Embryonic facial prominence (tissue), 1 donor: ENCODE data around the gene PITPNM3.

Experiments
- DNase-seq: peaks from one replicate; pipeline ENCODE4 v3.0.0-alpha.2; 2016; ENCODE audit errors: extremely low spot score

The PITPNM3 gene

DNA sequence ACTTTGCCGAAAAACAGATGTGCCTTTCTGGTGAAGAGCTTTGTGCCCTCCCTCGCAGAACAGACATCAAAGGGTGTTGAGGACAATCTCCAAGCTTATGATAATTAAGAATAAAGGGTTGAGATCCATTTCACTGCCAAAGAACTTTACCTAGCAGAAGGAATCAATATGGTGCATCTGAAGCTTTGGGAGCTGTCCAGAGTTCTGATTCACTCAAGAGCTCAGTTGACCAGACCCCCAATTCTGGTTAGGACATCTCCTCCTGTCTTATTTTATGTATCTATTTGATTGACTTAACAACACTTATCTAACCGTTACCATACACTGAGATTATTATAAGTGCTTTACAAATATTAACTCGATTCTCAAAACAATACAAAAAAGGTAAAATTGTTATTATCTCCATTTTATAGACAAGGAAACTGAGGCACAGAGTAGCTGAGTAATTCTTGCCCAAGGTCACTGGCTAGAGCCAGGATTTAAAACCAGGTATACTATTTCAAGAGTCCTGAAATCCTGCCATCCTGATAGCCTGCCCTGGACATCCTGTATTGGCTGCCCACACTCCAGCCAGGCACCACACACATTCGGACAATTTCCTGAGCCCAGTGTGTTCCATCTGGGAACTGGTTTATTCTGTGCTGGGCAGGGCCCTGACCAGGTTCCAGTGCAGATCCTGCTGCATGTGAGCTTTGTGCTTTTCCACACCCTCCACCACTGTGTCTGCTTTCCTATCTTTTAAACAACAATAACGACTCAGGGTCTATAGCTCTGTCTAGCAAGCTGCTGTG, 29.8 kb downstream of the PITPNM3 start:
- no peak for DNase-seq

DNA sequence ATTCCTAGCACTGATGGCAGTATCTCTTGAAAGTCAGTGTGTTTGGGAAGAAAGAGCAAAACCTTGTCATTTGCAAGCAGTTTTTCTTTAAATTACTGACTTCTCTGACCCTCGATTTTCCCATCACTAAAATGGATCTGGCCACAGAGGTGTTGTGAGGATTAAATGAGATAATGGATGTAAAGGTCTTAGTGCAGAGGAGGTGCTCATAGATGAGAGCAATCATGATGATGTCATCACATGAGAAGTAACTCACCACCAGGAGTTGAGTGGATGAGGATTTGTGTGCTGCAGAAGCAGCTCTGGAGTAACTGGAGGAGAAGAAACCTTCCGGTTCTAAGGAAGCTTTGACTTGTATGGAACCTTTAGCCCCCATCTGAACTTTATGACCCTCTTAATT, 30.6 kb downstream of the PITPNM3 start:
- no peak for DNase-seq

GRCh38 chr17:6525141-6525540, 31.2 kb downstream of the PITPNM3 start:
- DNase-seq, result no peak

DNA sequence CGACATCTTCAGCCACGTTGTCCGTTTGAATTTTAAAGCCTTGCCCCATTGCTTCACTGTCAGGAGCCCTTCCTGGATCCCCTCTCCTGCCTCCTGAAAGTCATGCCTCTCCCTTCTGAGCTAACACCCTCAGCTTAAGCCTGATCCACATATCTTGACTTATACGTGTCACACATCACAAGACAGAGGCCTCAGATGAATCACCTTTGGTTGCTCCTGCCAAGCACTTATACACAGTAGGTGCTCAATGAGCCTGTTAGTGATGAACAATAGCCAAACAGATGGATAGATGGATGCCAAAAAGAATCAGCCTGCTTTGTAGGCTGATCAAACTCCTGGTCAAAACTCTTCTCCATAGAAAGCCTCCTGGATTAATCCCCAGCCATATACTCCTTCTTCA, 31.8 kb downstream of the PITPNM3 start:
- no peak for DNase-seq

DNA sequence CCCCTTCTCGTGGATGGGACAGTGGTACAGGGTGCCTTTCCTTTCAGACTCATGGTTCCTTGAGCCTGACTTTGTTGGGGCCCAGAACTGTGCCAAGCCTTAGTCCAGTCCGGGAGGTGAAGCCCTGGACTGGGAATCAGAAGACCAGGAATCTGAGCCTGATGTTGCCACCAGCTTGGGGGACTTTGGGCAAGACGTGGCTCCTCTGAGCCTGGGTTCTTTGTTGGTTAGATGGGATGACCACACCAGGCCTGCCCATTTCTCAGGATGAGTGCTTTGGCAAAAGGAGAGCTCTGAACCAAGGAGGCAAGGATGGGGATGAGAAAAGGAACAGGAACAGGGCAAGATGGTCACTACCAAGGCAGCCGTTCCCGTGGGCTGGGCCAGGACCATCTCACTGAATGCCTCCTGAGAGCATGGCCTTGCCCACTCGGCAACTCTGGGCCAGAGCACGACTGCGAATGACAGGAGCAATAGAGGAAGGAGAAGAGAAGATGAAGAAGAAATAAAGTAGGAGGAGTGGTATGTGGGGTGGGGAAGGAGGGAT, 32.5 kb downstream of the PITPNM3 start:
- no peak for DNase-seq

- DNase-seq, result no peak
Measured at GRCh38 chr17:6523330-6523729, 33.0 kb downstream of the PITPNM3 start.

DNA sequence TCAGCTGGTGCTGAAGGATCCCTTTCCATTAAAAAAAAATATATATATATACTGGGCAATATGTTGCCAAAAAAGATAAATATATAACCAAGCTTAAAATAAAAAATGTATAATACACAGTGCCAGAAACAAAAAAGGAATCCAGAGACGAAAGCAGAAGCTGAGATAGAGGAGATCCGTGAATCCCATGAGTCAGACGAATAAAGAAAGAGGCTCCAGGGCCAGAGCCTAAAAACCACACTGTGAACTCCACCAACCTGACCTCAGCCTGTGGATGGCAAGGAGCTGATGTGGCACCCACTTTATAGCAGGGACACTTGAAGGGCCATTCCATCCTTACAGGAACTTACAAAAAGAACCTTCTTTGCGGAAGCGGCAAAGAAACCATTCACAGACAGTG, 34.8 kb downstream of the PITPNM3 start:
- no peak for DNase-seq

DNA sequence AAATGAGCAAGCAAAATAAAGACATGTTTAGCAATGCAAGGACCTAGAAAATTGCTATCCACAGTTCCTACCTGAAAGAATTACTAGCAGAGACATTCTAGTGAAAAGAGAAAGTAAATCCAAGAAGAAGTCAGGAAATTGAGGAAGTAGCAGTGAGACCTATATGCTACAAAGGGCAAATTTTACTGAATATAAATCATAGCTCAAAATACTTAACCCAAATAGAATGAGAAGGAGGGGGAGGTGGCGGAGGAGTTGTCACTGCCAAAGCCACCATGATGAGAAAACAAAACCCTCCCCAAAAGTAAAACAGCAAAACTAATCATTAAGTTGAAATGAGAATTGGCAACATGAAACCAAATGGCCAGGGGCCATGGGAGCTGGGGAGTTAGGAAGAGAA, 39.3 kb downstream of the PITPNM3 start:
- DNase-seq, result no peak

DNA sequence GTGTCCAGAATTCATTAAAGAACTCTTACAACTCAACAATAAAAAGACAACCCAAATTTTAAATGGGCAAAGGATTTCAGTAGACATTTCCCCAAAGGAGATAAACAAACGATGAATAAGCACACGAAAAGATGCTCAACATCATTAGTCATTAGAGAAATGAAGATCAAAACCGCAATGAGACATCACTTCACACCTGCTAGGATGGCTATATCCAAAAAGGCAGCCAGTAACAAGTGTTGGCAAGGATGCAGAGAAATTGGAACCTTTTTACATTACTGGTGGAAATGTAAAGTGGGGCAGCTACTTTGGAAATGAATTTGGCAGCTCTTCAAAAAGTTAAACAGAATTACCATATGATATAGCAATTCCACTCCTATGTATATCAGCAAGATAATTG, 42.0 kb downstream of the PITPNM3 start:
- DNase-seq, result no peak

- DNase-seq, result no peak
Measured at GRCh38 chr17:6512552-6512951, 43.8 kb downstream of the PITPNM3 start.

DNA sequence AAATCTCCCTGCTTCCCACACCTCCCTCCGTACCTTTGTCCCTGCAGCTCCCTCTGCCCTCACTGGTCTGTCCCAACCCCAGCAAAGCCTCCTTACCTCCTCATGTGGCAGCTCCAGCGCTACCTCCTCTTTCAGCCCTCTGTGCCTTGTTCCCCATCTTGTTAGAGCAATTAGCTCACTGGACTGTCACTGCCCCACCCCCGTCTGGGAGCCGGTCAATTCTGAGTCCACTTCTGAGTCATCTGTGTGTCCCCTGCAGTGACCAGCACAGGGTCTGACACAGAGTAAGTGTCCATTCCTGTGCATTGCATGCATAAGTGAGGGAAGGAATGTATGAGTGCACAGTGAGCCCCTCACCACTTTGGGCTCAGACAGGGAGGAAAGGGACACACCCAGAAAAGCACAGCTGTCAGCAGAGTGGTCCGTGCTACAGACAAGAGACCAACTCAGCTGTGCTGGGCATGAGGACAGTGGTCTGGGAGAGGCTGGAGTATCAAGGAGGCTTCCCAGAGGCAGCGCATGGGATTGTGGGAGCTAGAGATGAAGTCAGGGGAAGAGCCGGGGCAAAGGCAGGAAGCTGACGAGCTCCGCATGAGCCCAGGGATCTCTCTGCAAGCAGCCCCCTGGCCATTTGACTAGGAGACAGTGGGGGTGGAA, 45.9 kb downstream of the PITPNM3 start:
- no peak for DNase-seq

DNA sequence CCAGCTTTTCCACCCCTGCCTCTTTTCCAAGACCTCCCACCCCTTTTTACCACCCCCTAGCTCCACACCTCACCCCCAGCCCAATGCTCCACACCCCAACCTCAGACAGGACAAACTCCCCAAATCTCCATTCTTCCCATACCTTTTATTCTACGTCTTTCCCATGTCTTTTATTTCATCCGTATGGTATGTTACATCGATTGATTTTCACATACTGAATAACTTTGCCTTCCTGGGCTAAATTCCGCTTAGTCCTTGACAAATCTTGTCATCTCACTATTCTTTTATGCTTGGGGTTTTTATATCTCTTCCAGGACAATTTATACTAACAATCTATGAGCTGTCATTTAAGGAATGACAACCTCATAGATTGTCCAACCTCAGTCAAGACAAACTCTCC, 46.4 kb downstream of the PITPNM3 start:
- DNase-seq, result no peak

GRCh38 chr17:6509031-6509771, 47.2 kb downstream of the PITPNM3 start:
- no peak for DNase-seq

GRCh38 chr17:6508519-6509030, 47.8 kb downstream of the PITPNM3 start:
- no peak for DNase-seq

GRCh38 chr17:6508016-6508415, 48.3 kb downstream of the PITPNM3 start:
- DNase-seq, result no peak

GRCh38 chr17:6507535-6507934, 48.8 kb downstream of the PITPNM3 start:
- DNase-seq, result no peak

GRCh38 chr17:6506679-6507231, 49.6 kb downstream of the PITPNM3 start:
- DNase-seq, result no peak

GRCh38 chr17:6505425-6506142, 50.8 kb downstream of the PITPNM3 start:
- no peak for DNase-seq

- no peak for DNase-seq
Measured at GRCh38 chr17:6503641-6504195, 52.6 kb downstream of the PITPNM3 start.

GRCh38 chr17:6502871-6503509, 53.4 kb downstream of the PITPNM3 start:
- no peak for DNase-seq
